WTC11 (cell line): ENCODE results near the gene DCUN1D5. TPM values are rescaled to one million over a fixed set of nuclear protein-coding genes. Genes with fewer than 3 reads are reported as not detected.

Experiments
- ATAC-seq: fragments of 200-7000 bp; cut with Tn5 transposase; 2 replicates; pipeline ENCODE4 v1.10.0; 2021; ENCODE audit warnings: mild to moderate bottlenecking, moderate library complexity
- CTCF ChIA-PET: fragments of 300-600 bp; sonication (Branson Sonifier 250); formaldehyde crosslinking; loops from one replicate; lab custom pipeline; 2021; ENCODE audit warnings: antibody characterized with exemption; lab: Charles Lee
- POLR2A ChIA-PET: fragments of 350-600 bp; sonication (Branson Sonifier 250); formaldehyde crosslinking; loops from one replicate; lab custom pipeline; 2021; ENCODE audit warnings: antibody characterized with exemption; lab: Charles Lee
- DNase-seq: peaks from one replicate; pipeline ENCODE4 v3.0.0; 2021; ENCODE audit warnings: low spot score
- H3K27ac Mint-ChIP-seq: 2 replicates; pipeline ENCODE4 v1.8.0; 2021; ENCODE audit warnings: mixed read lengths
- H3K27me3 Mint-ChIP-seq: 2 replicates; pipeline ENCODE4 v1.8.0; 2021; ENCODE audit warnings: low read depth, mild to moderate bottlenecking, moderate library complexity, mixed read lengths
- H3K36me3 Mint-ChIP-seq: 2 replicates; pipeline ENCODE4 v1.8.0; 2021; ENCODE audit warnings: mixed read lengths
- H3K4me1 Mint-ChIP-seq: 2 replicates; pipeline ENCODE4 v1.8.0; 2022; ENCODE audit warnings: mixed read lengths
- H3K4me3 Mint-ChIP-seq: 2 replicates; pipeline ENCODE4 v1.8.0; 2021; ENCODE audit warnings: mild to moderate bottlenecking, moderate library complexity, mixed read lengths
- H3K9me3 Mint-ChIP-seq: 2 replicates; pipeline ENCODE4 v1.8.0; 2021; ENCODE audit warnings: mixed read lengths
- CBFB ChIP-seq: sonication (generic); formaldehyde crosslinking; IDR thresholded peaks from 2 replicates; pipeline ENCODE4 v1.8.1; 2022; ENCODE audit warnings: mild to moderate bottlenecking, low read depth, missing genetic modification reagents
- CREM ChIP-seq: sonication (generic); formaldehyde crosslinking; IDR thresholded peaks from 2 replicates; pipeline ENCODE4 v1.8.1; 2022; ENCODE audit warnings: mild to moderate bottlenecking, missing genetic modification reagents, moderate library complexity
- EMX1 ChIP-seq: fragments of 250-450 bp; sonication (Bioruptor Pico); IDR thresholded peaks from 2 replicates; pipeline ENCODE4 v1.8.0; 2021; ENCODE audit warnings: mild to moderate bottlenecking
- FOXJ3 ChIP-seq: sonication (generic); formaldehyde crosslinking; IDR thresholded peaks from 2 replicates; pipeline ENCODE4 v1.9.0; 2021; ENCODE audit warnings: missing genetic modification reagents, mild to moderate bottlenecking, borderline replicate concordance
- FOXP1 ChIP-seq: sonication (generic); formaldehyde crosslinking; IDR thresholded peaks from 2 replicates; pipeline ENCODE4 v1.8.0; 2022; ENCODE audit warnings: missing genetic modification reagents, mild to moderate bottlenecking, moderate library complexity, borderline replicate concordance
- GABPB1 ChIP-seq: sonication (generic); formaldehyde crosslinking; IDR thresholded peaks from 2 replicates; pipeline ENCODE4 v1.8.1; 2023; ENCODE audit warnings: mild to moderate bottlenecking, missing genetic modification reagents
- KAT7 ChIP-seq: sonication (generic); formaldehyde crosslinking; IDR thresholded peaks from 2 replicates; pipeline ENCODE4 v1.8.1; 2023; ENCODE audit warnings: missing genetic modification reagents, mild to moderate bottlenecking, borderline replicate concordance
- MAX ChIP-seq: sonication (generic); formaldehyde crosslinking; IDR thresholded peaks from 2 replicates; pipeline ENCODE4 v1.8.0; 2022; ENCODE audit warnings: mild to moderate bottlenecking, missing genetic modification reagents
- MXD4 ChIP-seq: fragments of 250-450 bp; sonication (Bioruptor Pico); IDR thresholded peaks from 2 replicates; pipeline ENCODE4 v1.8.0; 2021; ENCODE audit warnings: mild to moderate bottlenecking, moderate library complexity, borderline replicate concordance
- NFATC4 ChIP-seq: fragments of 250-450 bp; sonication (Bioruptor Pico); IDR thresholded peaks from 2 replicates; pipeline ENCODE4 v1.9.0; 2021; ENCODE audit warnings: mild to moderate bottlenecking
- NFE2L1 ChIP-seq: sonication (generic); formaldehyde crosslinking; IDR thresholded peaks from 2 replicates; pipeline ENCODE4 v1.8.1; 2023; ENCODE audit warnings: missing genetic modification reagents
- NFYB ChIP-seq: sonication (generic); formaldehyde crosslinking; conservative IDR thresholded peaks from 2 replicates; pipeline ENCODE4 v1.8.0; 2022; ENCODE audit warnings: low read depth, missing genetic modification reagents
- PREB ChIP-seq: sonication (generic); formaldehyde crosslinking; IDR thresholded peaks from 2 replicates; pipeline ENCODE4 v1.8.1; 2022; ENCODE audit warnings: mild to moderate bottlenecking, missing genetic modification reagents, moderate library complexity, borderline replicate concordance
- RELA ChIP-seq: sonication (generic); formaldehyde crosslinking; IDR thresholded peaks from 2 replicates; pipeline ENCODE4 v1.8.1; 2022; ENCODE audit warnings: missing genetic modification reagents, mild to moderate bottlenecking, borderline replicate concordance
- SMAD4 ChIP-seq: sonication (generic); formaldehyde crosslinking; IDR thresholded peaks from 2 replicates; pipeline ENCODE4 v1.8.0; 2022; ENCODE audit warnings: mild to moderate bottlenecking, missing genetic modification reagents
- SOX15 ChIP-seq: fragments of 250-450 bp; sonication (Bioruptor Pico); IDR thresholded peaks from 2 replicates; pipeline ENCODE4 v1.9.0; 2021; ENCODE audit warnings: mild to moderate bottlenecking
- TEAD4 ChIP-seq: sonication (generic); formaldehyde crosslinking; IDR thresholded peaks from 2 replicates; pipeline ENCODE4 v1.8.0; 2022; ENCODE audit warnings: mild to moderate bottlenecking, missing genetic modification reagents
- ZNF121 ChIP-seq: sonication (generic); formaldehyde crosslinking; IDR thresholded peaks from 2 replicates; pipeline ENCODE4 v1.8.0; 2023; ENCODE audit warnings: missing genetic modification reagents
- ZNF317 ChIP-seq: sonication (generic); formaldehyde crosslinking; IDR thresholded peaks from 2 replicates; pipeline ENCODE4 v1.8.1; 2023; ENCODE audit warnings: low read depth, mild to moderate bottlenecking, moderate library complexity, missing genetic modification reagents, borderline replicate concordance
- total RNA-seq: library from RNA; stranded (reverse); gene quantifications from 3 replicates; pipeline ENCODE4 v1.2.3, GENCODE V29; 2021
- TF ChIP-seq, protein P1 (sequence below): fragments of 200-600 bp; IDR thresholded peaks from 2 replicates; pipeline ENCODE4 v1.8.0; 2022; ENCODE audit warnings: antibody characterized with exemption
- TF ChIP-seq, protein P2 (sequence below): fragments of 250-450 bp; sonication (Bioruptor Pico); IDR thresholded peaks from 2 replicates; pipeline ENCODE4 v1.9.0; 2021; ENCODE audit warnings: mild to moderate bottlenecking, borderline replicate concordance

DCUN1D5 gene
- total RNA-seq, 1 experiment from 2014 or later = 98.2 TPM

- Mint-ChIP-seq H3K36me3 (peaks cover 3% of the 10 kb centered on the region; the same call in 1 of the 2 replicates), H3K4me1 (no peaks in the 10 kb centered on the region)
- ATAC-seq = peak; percentile 30; the same call in 1 of the 2 replicates
- TF ChIP-seq SOX15 (no peak), TEAD4 (CRISPR knock-in tag) (no peak)
- TF ChIP-seq, protein P1, sequence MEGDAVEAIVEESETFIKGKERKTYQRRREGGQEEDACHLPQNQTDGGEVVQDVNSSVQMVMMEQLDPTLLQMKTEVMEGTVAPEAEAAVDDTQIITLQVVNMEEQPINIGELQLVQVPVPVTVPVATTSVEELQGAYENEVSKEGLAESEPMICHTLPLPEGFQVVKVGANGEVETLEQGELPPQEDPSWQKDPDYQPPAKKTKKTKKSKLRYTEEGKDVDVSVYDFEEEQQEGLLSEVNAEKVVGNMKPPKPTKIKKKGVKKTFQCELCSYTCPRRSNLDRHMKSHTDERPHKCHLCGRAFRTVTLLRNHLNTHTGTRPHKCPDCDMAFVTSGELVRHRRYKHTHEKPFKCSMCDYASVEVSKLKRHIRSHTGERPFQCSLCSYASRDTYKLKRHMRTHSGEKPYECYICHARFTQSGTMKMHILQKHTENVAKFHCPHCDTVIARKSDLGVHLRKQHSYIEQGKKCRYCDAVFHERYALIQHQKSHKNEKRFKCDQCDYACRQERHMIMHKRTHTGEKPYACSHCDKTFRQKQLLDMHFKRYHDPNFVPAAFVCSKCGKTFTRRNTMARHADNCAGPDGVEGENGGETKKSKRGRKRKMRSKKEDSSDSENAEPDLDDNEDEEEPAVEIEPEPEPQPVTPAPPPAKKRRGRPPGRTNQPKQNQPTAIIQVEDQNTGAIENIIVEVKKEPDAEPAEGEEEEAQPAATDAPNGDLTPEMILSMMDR = peak; percentile 22; the same call in 1 of the 2 replicates
- TF ChIP-seq, all 79 proteins: peak for 1
- no peak for DNase-seq
- no peaks in the 10 kb centered on the region for H3K9me3 Mint-ChIP-seq
- POLR2A ChIA-PET = no interaction called here
- H3K4me3 Mint-ChIP-seq = no peak overlapping the region
- no peaks in the 10 kb centered on the region for H3K27me3 Mint-ChIP-seq
- H3K27ac Mint-ChIP-seq = no peak overlapping the region
- CTCF ChIA-PET = interaction anchor here (0.7 kb wide), 1 partner anchor 247 kb away, joined by 3 read pairs; no protein-coding TSS in a partner anchor
Observed at GRCh38 chr11:103055221-103055890, 36.6 kb downstream of the DCUN1D5 start.

DNA sequence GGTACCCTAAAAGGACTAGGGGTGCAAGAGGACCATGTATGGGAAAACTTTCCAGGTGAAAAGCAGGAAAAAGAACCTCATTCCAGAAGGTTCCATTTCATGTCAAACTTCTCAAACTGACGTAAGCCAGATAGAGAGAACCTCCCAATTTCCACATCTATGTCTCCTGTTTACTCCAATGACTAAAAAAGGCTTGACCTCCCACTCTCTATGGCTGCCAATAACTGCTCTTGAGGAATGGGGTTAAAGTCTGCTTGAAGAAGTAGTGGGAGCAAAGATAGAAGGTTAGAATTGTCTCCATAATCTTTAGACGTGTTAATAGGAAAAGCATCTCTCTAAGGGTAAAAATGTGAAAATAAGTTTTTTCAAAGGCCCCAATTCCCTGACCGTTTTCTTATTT is 38.0 kb downstream of the DCUN1D5 start:
- Mint-ChIP-seq H3K36me3 (no peaks in the 10 kb centered on the region), H3K4me1 (no peaks in the 10 kb centered on the region), H3K27ac (no peak overlapping the region), H3K9me3 (no peaks in the 10 kb centered on the region), H3K27me3 (no peaks in the 10 kb centered on the region), H3K4me3 (no peak overlapping the region)
- POLR2A ChIA-PET = no interaction called here
- DNase-seq (no peak), ATAC-seq (no peak)
- TF ChIP-seq ZNF121 (no peak), CREM (CRISPR knock-in tag) (no peak)
- CTCF ChIA-PET = no interaction called here

DNA sequence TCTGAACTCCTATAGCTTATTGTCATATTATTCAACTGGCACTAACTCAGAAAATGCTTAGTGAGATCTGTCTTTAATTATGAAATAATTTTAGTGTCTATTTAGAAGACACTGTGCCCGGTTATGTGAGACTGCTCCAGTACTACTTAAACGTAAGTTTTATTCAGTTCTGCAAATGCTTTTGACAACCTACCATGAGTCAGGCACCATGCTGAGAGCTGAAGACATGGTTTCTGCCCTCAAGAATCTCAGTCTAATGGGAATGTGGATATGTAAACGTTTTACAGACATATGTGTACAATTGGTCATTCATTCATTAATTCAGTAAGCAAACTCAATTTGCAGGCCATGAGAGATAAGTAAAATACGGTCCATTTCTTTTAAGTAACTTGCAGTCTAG is 40.0 kb downstream of the DCUN1D5 start:
- no peaks in the 10 kb centered on the region for H3K27me3 Mint-ChIP-seq
- no peak for ATAC-seq
- H3K9me3 Mint-ChIP-seq = no peaks in the 10 kb centered on the region
- no peaks in the 10 kb centered on the region for H3K4me1 Mint-ChIP-seq
- no peak for DNase-seq
- TF ChIP-seq FOXJ3 (no peak), KAT7 (CRISPR knock-in tag) (no peak), MAX (CRISPR knock-in tag) (no peak), CBFB (CRISPR knock-in tag) (no peak)
- no peaks in the 10 kb centered on the region for H3K36me3 Mint-ChIP-seq
- CTCF ChIA-PET = no interaction called here
- no peak overlapping the region for H3K4me3 Mint-ChIP-seq
- no peak overlapping the region for H3K27ac Mint-ChIP-seq
- POLR2A ChIA-PET = no interaction called here

DNA sequence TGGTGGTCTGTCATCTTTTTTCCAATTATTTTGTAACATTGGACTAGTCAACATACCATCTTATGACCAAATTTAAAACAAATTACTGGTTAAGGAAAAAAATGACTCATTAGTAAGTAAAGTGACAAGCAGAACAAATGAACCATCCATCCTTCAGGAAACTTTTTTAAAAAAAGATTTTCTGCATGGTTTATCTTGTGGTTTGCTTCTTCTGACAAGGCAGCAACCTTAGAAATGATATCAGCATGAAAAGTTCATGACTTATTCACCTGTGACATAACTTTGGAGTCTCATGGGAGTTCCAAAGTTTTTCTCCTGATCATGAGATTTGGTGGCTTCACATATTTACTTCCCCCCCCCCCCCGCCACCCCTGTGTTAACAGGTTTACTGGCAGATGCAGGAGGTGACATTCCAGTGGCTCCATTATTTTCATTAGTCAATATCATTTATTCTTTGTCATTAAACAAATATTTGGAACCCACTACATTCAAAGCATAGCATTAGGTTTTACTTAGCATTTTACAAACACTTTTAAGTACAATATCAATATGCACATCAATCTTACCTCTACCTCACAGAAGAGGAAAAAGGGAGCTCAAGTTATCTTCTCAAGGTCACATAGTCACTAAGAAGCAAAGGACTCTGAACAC is 40.7 kb downstream of the DCUN1D5 start:
- Mint-ChIP-seq H3K27me3 (no peaks in the 10 kb centered on the region), H3K4me1 (no peaks in the 10 kb centered on the region), H3K36me3 (no peaks in the 10 kb centered on the region), H3K27ac (no peak overlapping the region), H3K4me3 (no peak overlapping the region), H3K9me3 (no peaks in the 10 kb centered on the region)
- ChIA-PET CTCF (no interaction called here), POLR2A (no interaction called here)
- no peak for ATAC-seq
- no peak for DNase-seq
- no peak for TF ChIP-seq GABPB1 (CRISPR knock-in tag)
- no peak for TF ChIP-seq PREB (CRISPR knock-in tag)
- TF ChIP-seq FOXP1 = no peak
- no peak for TF ChIP-seq ZNF317 (CRISPR knock-in tag)
- no peak for TF ChIP-seq MXD4 (CRISPR knock-in tag)
- no peak for TF ChIP-seq NFE2L1 (CRISPR knock-in tag)
- no peak for TF ChIP-seq EMX1 (CRISPR knock-in tag)
- no peak for TF ChIP-seq SOX15
- no peak for TF ChIP-seq NFATC4 (CRISPR knock-in tag)
- TF ChIP-seq NFYB = no peak
- TF ChIP-seq, protein P2, sequence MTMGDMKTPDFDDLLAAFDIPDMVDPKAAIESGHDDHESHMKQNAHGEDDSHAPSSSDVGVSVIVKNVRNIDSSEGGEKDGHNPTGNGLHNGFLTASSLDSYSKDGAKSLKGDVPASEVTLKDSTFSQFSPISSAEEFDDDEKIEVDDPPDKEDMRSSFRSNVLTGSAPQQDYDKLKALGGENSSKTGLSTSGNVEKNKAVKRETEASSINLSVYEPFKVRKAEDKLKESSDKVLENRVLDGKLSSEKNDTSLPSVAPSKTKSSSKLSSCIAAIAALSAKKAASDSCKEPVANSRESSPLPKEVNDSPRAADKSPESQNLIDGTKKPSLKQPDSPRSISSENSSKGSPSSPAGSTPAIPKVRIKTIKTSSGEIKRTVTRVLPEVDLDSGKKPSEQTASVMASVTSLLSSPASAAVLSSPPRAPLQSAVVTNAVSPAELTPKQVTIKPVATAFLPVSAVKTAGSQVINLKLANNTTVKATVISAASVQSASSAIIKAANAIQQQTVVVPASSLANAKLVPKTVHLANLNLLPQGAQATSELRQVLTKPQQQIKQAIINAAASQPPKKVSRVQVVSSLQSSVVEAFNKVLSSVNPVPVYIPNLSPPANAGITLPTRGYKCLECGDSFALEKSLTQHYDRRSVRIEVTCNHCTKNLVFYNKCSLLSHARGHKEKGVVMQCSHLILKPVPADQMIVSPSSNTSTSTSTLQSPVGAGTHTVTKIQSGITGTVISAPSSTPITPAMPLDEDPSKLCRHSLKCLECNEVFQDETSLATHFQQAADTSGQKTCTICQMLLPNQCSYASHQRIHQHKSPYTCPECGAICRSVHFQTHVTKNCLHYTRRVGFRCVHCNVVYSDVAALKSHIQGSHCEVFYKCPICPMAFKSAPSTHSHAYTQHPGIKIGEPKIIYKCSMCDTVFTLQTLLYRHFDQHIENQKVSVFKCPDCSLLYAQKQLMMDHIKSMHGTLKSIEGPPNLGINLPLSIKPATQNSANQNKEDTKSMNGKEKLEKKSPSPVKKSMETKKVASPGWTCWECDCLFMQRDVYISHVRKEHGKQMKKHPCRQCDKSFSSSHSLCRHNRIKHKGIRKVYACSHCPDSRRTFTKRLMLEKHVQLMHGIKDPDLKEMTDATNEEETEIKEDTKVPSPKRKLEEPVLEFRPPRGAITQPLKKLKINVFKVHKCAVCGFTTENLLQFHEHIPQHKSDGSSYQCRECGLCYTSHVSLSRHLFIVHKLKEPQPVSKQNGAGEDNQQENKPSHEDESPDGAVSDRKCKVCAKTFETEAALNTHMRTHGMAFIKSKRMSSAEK (CRISPR knock-in tag) = no peak
- TF ChIP-seq RELA (CRISPR knock-in tag) = no peak
- no peak for TF ChIP-seq TEAD4 (CRISPR knock-in tag)
- no peak for TF ChIP-seq SMAD4 (CRISPR knock-in tag)
